Occipital lobe (tissue), 2 donors: ENCODE measurements around the gene RHEX. TPM values are rescaled to one million over a fixed set of nuclear protein-coding genes. Genes with fewer than 3 reads are reported as not detected.
"Not testable (repeated sequence)": the region's sequence is repeated elsewhere in the genome, so short reads cannot be mapped to it uniquely, and the experiment has no call there.

Experiments used
- DNase-seq: peaks from one replicate; lab custom pipeline; 2025; lab: John Stamatoyannopoulos, UW
- total RNA-seq: library from RNA; depleted of rRNA; stranded (reverse); fragments of >200 nt; gene quantifications from one replicate; pipeline ENCODE4 v1.2.3, GENCODE V29; 2014

RHEX gene
- total RNA-seq, 1 donor from 2014 or later = not detected

GRCh38 chr1:206058927-206059292 lies 5.9 kb downstream of the RHEX start:
- no peak for DNase-seq

- no peak for DNase-seq
Measured at GRCh38 chr1:206059355-206059915, 6.5 kb downstream of the RHEX start.

DNA sequence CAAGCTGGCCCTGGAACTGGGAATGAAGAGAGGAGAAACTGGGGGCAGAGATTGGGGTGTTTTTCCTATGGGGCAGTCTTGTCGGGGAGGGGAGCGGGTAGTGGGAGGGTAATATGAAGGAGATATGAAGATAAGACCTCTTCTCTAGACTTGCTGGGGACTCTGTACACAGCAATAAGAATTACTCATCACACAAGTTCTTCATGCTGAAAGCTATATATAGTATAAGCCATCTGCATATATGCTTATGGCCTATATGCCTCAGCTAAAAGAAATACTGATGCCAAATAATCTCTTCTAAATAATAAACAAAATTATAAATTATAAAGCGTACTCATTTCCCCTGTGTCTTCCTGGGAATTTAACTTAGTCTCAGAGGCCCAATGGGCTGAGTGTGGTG lies 7.9 kb downstream of the RHEX start:
- no peak for DNase-seq

- DNase-seq = no peak
Measured at GRCh38 chr1:206062464-206062863, 9.5 kb downstream of the RHEX start.

DNA sequence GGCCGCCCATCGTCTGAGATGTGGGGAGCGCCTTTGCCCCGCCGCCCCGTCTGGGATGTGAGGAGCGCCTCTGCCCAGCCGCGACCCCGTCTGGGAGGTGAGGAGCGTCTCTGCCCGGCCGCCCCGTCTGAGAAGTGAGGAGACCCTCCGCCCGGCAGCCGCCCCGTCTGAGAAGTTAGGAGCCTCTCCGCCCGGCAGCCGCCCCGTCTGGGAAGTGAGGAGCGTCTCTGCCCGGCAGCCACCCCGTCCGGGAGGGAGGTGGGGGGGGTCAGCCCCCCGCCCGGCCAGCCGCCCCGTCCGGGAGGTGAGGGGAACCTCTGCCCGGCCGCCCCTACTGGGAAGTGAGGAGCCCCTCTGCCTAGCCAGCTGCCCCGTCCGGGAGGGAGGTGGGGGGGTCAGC lies 11.0 kb downstream of the RHEX start:
- DNase-seq = not testable (repeated sequence)

DNA sequence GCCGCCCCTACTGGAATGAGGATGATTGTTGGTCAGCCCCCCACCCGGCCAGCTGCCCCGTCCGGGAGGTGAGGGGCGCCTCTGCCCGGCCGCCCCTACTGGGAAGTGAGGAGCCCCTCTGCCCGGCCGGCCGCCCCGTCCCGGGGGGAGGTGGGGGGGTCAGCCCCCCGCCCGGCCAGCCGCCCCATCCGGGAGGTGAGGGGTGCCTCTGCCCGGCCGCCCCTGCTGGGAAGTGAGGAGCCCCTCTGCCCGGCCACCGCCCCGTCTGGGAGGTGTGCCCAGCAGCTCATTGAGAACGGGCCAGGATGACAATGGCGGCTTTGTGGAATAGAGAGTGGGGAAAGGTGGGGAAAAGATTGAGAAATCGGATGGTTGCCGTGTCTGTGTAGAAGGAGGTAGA lies 11.5 kb downstream of the RHEX start:
- DNase-seq = not testable (repeated sequence)

GRCh38 chr1:206065547-206066145 lies 12.7 kb downstream of the RHEX start:
- no peak for DNase-seq

DNA sequence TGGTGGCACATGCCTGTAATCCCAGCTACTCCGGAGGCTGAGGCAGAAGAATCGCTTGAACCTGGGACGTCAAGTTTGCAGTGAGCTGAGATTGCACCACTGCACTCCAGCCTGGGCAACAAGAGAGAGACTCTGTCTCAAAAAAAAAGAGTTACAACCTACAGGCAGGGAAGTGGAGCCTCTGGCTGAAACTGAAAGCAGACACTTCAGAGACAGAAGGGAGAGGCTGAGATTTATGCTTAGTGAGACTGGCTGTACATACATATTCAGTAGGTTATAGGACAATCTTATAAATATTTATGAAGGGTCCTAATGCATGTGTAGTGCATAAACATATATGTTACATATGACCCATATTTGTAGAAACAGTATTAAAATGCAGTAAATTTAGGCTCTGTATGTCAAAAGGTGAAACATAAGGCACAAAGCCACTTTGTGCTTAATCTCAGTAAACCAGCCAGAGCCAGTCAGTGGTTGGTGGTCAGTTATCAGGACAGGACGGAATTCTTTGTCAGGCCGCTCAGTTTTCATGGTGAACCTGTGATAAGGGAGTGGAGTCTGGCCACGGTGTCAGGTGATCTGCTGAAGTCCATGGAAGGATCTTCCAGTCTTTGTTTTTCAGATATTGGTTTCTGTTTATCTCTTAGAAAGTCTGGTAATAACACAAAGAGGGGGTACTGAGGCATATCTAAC lies 13.7 kb downstream of the RHEX start:
- no peak for DNase-seq

GRCh38 chr1:206067486-206068227 lies 14.7 kb downstream of the RHEX start:
- DNase-seq = no peak

GRCh38 chr1:206068314-206068713 lies 15.3 kb downstream of the RHEX start:
- no peak for DNase-seq

DNA sequence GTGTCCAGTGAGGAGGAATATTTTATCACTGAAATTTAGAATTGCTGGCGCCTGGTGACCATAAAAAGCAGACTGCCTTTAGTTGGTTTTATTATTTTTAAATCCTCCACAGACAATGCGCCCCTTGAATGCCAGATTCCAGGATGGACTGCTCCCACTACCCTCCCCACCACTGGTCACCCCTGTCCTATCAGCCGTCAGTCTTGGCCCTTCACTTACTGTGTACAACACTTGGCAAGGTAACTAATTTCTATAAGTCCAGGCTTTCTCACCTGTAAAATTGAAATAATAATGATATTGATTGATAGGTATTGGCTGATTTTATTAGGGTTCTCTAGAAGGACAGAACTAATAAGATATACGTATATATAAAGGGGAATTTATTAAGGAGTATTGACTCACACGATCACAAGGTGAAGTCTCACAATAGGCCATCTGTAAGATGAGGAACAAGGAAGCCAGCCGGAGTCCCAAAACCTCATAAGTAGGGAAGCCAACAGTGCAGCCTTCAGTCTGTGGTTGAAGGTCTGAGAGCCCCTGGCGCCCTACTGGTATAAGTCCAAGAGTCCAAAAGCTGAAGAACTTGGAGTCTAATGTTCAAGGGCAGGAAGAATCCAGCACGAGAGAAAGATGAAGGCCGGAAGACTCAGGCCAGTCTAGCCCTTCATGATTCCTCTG lies 17.8 kb downstream of the RHEX start:
- DNase-seq = no peak

DNA sequence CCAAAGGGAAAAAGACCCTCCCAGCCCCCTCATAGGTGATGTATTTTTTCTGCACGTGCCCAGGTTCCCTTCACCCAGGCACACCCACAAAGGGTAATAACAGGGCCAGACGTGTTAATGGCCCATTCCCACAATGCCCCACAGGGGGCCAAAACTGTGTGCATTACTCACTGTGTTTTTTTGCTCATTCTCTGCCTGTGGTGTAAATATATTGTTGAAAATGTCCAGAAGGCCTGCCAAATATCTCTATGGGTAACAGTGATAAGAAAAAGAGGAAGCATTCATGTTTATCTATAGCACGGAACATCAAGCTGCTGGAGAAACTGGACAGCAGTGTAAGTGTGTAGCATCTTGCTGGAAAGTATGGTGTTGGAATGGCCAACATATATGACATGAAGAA lies 21.9 kb downstream of the RHEX start:
- DNase-seq = no peak

DNA sequence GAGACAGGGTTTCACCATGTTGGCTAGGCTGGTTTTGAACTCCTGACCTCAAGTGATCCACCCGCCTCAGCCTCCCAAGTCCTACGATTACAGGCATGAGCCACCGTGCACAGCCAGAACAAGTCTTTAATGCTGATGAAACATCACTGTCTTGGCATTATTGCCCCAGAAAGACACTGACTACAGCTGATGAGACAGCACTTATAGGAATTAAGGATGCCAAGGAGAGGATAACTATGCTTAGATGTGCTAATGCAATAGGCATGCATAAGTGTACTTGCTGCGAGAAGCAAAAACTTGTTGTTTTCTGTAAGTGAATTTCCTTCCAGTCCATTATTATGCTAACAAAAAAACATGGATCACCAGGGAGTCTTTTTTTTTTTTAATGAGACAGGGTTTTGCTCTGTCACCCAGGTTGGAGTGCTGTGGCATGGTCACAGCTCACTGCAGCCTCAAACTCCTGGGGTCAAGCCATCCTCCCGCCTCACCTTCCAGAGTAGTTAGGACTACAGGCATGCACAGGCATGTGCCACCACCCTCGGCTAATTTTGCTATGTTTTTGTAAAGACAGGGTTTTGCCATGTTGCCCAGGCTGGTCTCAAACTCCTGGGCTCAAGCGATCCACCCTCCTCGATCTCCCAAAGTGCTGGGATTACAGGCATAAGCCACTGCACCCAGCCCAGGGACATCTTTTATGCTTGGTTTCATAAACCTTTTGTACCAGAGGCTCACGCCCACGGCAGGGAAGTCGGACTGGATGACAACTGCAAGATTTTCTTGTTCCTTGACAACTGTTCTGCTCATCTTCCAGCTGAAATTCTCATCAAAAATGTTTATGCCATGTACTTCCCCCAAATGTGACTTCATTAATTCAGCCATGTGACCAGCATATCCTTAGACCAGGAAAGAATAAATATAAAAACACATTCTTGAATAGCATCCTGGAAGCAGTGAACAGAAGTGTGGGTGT lies 23.1 kb downstream of the RHEX start:
- DNase-seq = no peak

GRCh38 chr1:206079135-206079534 lies 26.2 kb downstream of the RHEX start:
- no peak for DNase-seq

GRCh38 chr1:206080026-206080820 lies 27.2 kb downstream of the RHEX start:
- no peak for DNase-seq

GRCh38 chr1:206081856-206082255 lies 28.9 kb downstream of the RHEX start:
- DNase-seq = no peak

DNA sequence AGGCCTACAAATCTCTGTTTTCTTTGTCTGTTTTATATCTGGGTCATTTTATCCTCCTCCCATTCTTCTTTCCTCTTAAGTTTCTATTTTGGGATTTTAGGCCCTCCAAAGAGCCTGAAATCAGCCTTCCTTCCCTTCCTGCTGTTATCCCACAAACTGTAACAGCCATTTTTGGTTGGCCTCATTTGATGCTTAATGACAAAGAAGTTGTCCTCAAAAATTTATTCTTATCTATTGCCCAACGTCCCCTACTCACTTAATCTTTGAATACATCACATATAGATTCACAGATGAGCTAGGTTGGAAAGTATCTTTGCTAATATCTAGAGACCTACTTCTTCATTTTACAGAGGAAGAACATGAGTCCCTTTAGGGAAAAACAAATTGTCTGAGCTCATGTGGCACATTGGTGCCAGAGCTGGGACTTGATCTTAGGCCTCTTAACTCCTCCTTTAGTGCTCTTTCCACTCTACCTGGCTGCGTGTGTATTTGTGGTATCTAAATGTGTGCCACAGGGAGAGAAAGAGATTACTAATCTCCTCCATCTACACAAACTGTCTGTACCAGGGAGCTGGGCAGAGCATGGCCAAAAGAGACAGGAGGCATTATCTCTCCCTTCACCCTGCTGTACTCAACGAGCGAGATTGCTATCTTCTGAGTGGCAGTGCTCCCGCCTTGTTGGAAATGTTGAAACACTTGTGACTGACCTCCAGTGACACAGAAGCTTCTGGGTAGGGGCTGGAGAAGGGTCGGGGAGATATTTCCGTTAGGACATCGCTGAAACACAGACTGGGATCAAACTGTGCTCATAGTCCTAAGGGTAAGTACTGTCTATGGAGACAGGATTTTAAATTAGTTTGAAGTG lies 30.1 kb downstream of the RHEX start:
- DNase-seq = no peak

DNA sequence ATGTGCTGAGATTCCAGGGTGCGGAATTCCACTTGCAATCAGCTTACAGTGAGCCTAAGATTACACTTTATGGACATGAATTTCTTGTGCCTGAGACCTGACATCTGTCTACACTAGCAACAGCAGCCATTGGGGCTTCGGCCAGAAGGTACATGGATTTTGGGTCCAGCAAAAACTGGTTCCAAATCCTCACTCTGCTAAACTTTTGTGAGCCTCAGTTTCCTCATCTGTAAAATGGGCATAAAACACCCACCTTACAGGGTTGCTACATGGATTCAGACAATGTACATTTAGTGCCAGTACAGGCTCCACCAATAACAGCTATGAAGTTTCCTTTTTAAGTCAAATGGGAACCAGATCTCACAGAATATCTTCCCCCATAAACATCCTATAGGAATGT lies 30.8 kb downstream of the RHEX start:
- DNase-seq = no peak

- DNase-seq = no peak
Measured at GRCh38 chr1:206087091-206087490, 34.1 kb downstream of the RHEX start.
